HG02852 (cell line): ENCODE data around the gene PDE3A.

Source experiments
- ATAC-seq: cut with Tn5 transposase; IDR thresholded peaks from one replicate; pipeline ENCODE4 v1.9.1; 2021; ENCODE audit warnings: mild to moderate bottlenecking, moderate library complexity; ENCODE audit not compliant: unreplicated experiment

The PDE3A gene

GRCh38 chr12:20453756-20454310 lies 85.5 kb downstream of the PDE3A start:
- ATAC-seq, result no peak

- no peak for ATAC-seq
Observed at GRCh38 chr12:20455001-20455706, 86.8 kb downstream of the PDE3A start.

- no peak for ATAC-seq
Observed at GRCh38 chr12:20457582-20457981, 89.2 kb downstream of the PDE3A start.

GRCh38 chr12:20458011-20458410 lies 89.7 kb downstream of the PDE3A start:
- no peak for ATAC-seq

GRCh38 chr12:20459920-20460319 lies 91.6 kb downstream of the PDE3A start:
- no peak for ATAC-seq

- ATAC-seq, result no peak
Observed at GRCh38 chr12:20460956-20461355, 92.6 kb downstream of the PDE3A start.

GRCh38 chr12:20463913-20464524 lies 95.7 kb downstream of the PDE3A start:
- ATAC-seq, result no peak

GRCh38 chr12:20469300-20469699 lies 101.0 kb downstream of the PDE3A start:
- ATAC-seq, result no peak

GRCh38 chr12:20469756-20470155 lies 101.4 kb downstream of the PDE3A start:
- no peak for ATAC-seq

GRCh38 chr12:20472102-20472782 lies 103.9 kb downstream of the PDE3A start:
- ATAC-seq, result no peak

GRCh38 chr12:20473133-20473532 lies 104.8 kb downstream of the PDE3A start:
- ATAC-seq, result no peak

- ATAC-seq, result no peak
Observed at GRCh38 chr12:20474016-20474415, 105.7 kb downstream of the PDE3A start.

- ATAC-seq, result no peak
Observed at GRCh38 chr12:20474443-20474842, 106.1 kb downstream of the PDE3A start.

GRCh38 chr12:20475542-20475941 lies 107.2 kb downstream of the PDE3A start:
- no peak for ATAC-seq

- ATAC-seq, result no peak
Observed at GRCh38 chr12:20476551-20476950, 108.2 kb downstream of the PDE3A start.

GRCh38 chr12:20477255-20477654 lies 108.9 kb downstream of the PDE3A start:
- ATAC-seq, result no peak

GRCh38 chr12:20477672-20478071 lies 109.3 kb downstream of the PDE3A start:
- no peak for ATAC-seq

GRCh38 chr12:20482491-20483054 lies 114.2 kb downstream of the PDE3A start:
- ATAC-seq, result no peak

GRCh38 chr12:20483776-20484175 lies 115.4 kb downstream of the PDE3A start:
- no peak for ATAC-seq

GRCh38 chr12:20486233-20486632 lies 117.9 kb downstream of the PDE3A start:
- no peak for ATAC-seq

- ATAC-seq, result no peak
Observed at GRCh38 chr12:20487519-20487918, 119.2 kb downstream of the PDE3A start.

- ATAC-seq, result no peak
Observed at GRCh38 chr12:20489645-20490044, 121.3 kb downstream of the PDE3A start.
